SHP77 treated with DMSO at 0.1 percent for 48 hours (cell line): ENCODE results near the gene KLHL29.

ENCODE experiments used
- DNase-seq: peaks from one replicate; lab custom pipeline; 2025; lab: John Stamatoyannopoulos, UW

KLHL29 gene

GRCh38 chr2:23397478-23397877 is 12.5 kb downstream of the KLHL29 start:
- DNase-seq: no peak

DNA sequence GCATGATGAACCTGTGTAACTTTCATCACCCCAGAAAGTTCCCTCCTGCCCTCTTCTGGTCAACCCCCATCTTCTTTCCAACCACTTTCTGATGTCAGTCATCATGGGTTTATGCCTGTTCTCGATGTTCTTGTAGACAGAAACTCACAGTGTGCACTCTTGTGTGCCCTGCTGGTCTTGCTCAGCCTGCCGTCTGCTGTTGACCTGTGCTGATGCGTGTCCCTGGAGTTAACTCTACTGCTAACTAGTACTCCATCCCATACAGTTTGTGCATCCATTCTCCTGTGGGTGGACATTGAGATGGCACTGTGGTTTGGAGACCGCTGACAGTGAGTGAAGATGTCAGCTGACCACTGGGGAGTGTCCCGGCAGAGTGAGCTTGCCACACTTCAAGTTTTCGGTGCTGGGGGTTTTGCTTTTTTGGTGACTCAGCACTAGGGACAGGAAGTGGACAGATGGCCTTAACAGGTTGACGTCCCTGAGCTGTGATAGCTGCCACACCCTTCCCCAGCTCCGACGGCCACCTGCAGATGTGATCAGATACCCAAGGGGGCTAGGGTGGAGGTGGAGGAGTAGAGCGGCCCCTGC is 14.8 kb downstream of the KLHL29 start:
- DNase-seq: no peak

DNA sequence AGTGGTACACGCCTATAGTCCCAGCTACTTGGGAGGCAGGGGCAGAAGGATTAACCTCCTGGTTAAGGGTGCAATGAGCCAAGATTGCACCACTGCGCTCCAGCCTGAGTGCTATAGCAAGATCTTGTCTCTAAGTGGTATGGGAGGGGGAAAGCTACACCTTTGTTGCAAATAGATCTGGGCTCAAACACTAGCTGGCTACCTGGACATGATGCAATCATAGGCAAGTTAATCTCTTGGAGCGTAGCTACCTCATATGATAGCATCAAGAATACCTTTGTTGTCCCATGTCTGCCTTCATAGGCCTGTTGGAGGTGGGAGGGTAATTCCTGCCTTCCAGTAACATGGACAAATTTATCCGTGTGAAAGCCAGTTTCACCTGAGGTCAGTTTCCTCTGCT is 15.7 kb downstream of the KLHL29 start:
- DNase-seq: no peak

DNA sequence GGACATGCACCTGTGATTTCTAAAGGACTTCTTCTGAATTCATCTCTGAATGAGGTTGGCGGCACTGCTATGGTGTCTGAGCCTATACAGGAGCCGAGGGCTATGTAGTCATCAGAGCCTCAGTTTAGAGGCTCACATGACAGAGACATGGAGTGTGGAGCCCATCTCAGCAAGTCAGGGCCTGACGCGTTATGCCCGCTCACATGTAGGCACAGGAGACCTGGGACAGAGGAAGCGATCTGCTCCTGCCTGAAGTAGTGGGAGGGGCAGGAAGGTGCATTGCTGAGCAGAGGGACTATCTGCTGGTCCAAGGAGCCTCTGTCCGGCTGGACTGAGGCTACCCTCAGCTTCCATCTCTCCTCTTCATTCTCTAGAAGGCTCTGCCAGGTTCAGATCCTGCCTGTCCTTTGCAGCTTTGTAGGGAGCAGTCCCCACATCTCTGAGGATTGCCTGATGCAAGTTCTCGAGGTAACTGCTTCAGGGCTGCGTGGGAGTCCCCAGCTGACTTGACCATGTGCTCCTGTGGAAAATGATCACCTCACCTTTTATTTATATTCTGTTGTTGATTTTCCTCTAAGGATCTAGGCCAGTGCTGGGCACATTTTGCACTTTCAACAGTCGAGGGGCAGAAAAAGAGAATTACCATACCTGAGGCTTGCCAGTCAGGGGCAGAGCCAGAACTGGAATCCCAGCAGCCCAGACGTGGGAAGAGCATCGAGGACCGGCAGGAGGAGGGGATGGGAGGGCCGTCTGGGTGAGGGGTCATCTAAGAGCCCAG is 16.6 kb downstream of the KLHL29 start:
- no peak for DNase-seq

DNA sequence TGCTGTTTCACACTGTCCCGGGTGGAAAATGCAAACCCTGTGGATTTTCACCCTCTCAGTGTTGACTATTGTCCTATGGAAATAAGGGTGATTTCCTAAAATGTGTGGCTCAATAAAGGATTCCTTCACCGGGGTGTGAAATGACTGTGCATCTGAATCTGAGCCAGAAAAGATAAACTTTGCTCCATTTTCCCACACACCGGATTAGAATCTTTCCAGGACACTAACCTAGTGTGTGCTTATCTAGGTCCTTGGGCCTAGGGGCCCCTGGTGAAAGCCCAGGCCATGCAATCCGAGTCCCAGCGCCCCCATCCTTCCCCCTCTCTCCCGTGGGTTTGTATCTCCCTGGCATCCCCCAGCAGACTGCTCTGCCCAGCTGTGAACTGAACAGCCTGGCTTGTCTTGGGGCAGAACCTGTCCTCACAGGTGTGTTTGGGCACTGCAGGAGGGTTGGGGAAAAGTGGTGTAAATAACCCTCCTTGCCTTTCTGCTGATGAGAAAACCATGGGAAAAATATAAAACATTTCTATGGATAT is 17.3 kb downstream of the KLHL29 start:
- no peak for DNase-seq

GRCh38 chr2:23404426-23404825 is 19.4 kb downstream of the KLHL29 start:
- peak; percentile 77 for DNase-seq

- DNase-seq: no peak
Observed at GRCh38 chr2:23409248-23409647, 24.3 kb downstream of the KLHL29 start.

DNA sequence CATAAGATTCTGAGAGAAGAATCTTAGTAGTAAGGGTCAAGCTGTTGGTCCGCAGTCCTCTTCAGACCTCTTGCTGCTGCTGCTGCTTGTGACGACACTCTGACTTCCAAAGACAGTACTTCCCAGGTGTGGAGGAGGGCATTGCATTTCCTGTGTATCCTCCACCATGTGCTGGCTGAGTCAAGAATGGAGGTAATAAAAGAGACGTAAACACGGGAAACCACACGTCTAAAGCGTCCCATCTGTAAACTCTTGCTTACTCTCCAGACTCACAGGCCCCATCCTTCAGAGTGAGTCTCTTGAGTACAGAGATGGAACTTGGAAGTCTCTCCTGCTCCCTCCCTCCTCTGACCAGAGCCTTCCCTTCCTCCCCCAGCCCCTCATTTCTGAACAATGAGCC is 25.6 kb downstream of the KLHL29 start:
- no peak for DNase-seq

- no peak for DNase-seq
Observed at GRCh38 chr2:23411752-23412431, 26.9 kb downstream of the KLHL29 start.

DNA sequence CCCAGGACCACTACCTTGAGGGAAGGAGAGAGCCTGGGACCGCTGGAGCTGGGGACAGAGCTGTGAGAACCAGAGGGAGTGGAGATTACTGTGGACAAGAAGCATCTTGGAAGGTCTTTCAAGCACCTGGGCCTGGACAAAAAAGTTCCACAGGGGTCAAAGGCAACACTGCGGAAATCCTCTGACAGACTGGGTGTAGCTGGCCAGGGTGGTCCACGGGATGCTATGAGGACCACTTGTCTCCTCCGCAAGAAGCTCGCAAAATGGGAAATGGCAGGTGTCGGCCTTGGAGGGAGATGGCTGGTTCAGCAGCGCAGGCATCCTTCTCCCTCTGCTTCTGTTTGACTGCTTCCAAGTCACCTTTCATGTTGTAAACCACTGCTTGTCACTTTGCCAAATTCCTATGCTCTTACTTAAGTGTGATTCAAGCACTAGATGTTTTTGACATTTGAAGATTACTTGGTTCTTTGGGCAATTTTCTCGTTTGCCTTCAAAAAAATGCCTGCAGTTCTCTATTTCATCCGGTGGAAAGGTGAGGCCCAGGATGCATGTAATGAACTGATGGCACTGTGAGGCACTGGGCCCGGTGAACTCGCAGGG is 27.7 kb downstream of the KLHL29 start:
- DNase-seq: no peak

GRCh38 chr2:23413641-23414040 is 28.7 kb downstream of the KLHL29 start:
- DNase-seq: no peak

- DNase-seq: no peak
Observed at GRCh38 chr2:23414106-23414505, 29.1 kb downstream of the KLHL29 start.

DNA sequence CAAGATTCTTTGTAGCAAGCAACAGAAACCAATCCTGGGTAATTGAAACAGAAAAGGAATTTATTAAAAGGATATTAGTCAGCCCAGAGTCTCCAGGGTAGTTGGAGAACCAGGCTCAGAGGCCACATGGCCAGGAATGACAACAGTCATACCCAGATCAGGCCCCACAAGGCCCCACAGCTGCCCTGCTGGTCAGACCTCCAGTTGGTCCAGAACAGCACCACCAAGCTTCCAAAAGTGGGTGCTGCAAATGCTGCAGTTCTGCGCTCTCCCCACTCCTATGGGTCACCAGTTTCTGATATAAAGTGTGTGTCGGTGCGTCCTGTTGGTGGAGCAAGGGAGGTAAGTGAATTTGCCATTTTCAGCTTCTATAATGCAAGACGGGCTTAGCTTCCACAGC is 29.9 kb downstream of the KLHL29 start:
- DNase-seq: no peak

DNA sequence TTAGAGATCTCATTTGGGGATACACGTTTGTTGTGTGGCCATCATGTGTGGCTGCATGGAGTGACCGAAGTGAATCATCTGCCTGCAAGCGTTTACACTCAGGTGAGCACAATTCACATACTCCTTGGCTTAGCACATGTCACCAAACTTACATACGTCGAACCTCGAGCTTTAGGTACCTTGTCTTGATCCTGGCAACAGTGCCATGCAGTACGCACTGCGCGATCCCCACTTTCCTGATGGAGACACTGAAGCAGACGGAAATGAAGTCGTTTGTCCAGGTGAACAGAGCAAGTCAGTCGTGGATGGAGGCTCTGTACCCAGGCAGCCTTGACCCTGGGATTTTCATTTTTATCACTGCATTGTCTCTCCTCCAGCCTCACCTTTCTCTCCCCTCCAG is 32.3 kb downstream of the KLHL29 start:
- no peak for DNase-seq

DNA sequence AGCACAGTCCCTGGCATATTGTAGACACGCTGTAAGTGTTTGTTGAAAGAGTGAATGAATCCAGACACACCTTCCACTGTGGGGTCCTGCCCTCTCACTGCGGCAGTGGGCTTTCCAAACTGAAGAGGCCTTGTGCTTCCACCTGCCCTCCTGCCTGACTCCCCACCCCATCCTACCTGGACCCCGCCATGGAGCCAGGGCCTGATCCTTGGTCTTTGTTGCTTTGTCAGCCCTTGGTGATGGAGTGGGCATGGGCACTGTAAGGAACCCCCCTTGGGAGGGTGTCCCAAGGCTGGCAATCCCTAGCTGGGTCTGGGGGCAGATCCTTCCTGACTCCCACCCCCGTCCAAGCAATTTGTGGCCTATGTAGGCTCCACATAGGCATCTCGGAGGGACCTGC is 33.1 kb downstream of the KLHL29 start:
- no peak for DNase-seq

DNA sequence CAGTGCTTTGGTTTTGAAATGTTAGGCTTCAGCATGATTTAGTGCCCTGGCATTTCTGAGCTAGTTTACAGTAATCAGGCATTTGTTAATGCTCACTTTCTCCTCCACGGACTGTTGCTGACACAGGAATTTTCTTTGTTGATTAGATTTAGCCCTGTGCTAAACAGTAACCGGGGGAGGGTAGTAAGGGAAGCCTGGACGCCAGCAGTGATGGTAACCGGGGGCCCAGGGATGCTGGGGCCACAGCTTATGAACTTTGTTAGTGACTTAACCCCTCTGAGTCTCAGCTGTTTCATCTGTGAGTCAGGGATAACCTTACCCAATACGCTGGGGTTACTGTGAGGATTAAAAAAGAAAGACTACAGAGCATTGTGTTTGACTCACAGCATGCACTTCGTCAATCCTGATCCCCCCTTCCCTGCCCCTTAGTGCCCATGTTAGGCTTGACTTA is 33.5 kb downstream of the KLHL29 start:
- DNase-seq: no peak

DNA sequence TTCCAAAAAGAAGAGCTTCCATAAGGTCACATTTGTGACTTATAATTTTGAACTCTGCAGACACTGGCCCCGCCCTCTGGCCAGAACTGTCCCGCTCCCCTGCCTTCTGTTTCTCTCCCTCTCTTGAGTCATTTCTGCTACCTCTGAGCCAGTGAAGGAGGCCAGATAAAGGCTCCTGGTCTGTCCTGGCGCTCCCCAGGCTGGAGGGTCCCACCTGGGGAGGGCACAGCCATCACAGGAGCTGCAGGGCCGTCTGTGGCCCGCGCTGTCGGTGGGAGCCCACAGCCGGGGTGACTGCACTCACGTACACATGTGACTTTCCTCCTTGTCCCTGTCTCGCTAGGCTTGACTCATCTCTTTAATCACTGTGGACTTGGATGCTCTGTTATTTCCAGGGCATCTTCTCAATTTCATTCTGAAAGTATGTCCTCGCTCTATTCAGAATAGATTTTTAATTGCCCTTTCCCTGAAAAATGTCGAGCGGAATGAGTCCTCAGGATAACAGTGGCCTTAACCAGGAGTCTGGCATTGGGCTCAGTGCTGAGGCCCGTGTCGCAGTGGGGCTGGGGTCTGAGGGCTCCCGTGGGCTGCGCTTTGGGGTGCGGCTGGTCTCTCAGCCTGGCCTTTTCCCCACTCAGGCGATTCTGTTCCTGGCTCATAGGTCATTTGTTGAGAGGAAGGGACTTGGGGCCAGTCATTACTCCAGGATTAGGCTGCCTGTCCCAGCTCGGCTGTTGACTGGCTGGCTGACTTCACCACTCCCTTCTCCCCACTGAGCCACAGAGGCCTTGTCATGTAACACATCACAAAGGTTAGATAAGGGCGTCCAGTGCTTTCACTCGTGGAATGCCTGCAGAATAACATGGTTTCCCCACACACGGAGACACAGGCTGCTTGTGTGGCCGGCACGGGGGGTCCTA is 34.5 kb downstream of the KLHL29 start:
- no peak for DNase-seq

GRCh38 chr2:23420091-23420839 is 35.3 kb downstream of the KLHL29 start:
- no peak for DNase-seq

DNA sequence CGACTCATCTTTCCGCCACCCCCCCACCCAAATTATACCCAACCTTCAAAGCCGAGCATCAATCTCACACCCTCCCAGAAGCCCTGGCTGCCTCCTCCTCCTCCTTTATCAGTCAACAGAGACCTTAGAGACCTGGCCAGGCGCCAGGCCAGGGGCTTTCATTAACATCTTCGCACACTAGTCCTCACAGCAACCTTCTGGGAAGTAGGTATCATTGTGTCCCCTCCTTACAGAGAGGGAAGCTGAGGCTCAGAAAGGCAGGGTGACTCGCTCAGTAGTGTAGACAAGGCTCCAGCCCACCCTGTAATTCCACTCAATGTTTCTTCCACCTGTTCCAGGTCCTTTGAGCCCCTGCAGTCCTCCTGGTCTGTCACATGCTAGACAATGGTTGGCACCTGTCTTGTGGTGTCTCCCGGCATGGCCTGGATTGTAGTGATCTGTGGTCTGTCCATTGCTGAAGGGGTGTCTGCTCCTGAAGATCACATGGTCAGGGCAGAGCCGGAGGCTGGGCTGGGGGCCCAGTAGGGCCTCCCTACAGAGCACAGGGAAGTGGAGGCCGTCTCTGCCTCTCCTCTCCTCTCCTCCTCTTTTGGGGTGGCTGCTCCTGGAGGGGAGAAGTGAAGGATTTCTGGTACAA is 36.0 kb downstream of the KLHL29 start:
- no peak for DNase-seq
